ENCODE results near the gene RBM17. TPM values are rescaled to one million over a fixed set of nuclear protein-coding genes. Genes with fewer than 3 reads are reported as not detected.
A peak's percentile ranks its signal among the peaks of the same experiment; 100 is the strongest.

RBM17 gene
- polyA plus RNA-seq, 1 donor from 2014 or later = 118 TPM

DNA sequence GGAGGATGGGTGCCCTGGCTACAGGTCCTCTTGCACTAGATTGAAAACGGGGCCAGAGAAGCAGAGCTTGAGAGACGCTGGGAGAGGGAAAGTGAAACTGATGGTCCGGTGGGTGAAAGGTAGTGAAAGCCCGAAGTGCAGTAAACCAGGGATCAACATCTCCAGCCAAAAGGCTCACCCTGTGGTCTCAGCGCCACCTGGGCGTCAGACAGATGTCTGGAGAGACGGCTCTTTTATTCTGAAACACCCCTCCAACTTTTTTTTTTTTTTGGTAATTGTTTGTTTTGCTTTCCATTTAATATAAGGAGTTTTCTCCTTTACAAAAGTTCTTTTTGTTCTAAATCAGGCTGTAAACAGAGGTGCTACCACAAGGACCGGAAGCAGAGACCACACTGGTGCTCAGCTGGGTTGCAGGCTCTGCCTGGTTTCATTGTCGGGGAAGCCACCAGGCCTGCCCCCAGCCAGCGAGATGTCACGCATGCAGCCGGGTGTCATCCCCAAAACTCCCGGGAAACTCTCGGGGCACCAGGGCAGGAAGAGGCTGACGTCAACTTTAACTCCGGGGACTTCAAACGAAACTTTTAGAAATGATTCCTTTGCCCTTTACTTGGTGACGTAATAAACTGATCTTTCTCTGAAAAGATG, 37.9 kb upstream of the RBM17 start:
- Mint-ChIP-seq H3K9me3 (no peaks in the 10 kb centered on the region), H3K27me3 (peaks cover 4% of the 10 kb centered on the region), H3K4me3 (peak overlapping the region; percentile 86 to 96 (median 92)), H3K4me1 (peaks cover 57 to 80% (median 73%) of the 10 kb centered on the region in 3 donors), H3K27ac (peak overlapping the region; percentile 99), H3K36me3 (peaks cover 2% of the 10 kb centered on the region)

DNA sequence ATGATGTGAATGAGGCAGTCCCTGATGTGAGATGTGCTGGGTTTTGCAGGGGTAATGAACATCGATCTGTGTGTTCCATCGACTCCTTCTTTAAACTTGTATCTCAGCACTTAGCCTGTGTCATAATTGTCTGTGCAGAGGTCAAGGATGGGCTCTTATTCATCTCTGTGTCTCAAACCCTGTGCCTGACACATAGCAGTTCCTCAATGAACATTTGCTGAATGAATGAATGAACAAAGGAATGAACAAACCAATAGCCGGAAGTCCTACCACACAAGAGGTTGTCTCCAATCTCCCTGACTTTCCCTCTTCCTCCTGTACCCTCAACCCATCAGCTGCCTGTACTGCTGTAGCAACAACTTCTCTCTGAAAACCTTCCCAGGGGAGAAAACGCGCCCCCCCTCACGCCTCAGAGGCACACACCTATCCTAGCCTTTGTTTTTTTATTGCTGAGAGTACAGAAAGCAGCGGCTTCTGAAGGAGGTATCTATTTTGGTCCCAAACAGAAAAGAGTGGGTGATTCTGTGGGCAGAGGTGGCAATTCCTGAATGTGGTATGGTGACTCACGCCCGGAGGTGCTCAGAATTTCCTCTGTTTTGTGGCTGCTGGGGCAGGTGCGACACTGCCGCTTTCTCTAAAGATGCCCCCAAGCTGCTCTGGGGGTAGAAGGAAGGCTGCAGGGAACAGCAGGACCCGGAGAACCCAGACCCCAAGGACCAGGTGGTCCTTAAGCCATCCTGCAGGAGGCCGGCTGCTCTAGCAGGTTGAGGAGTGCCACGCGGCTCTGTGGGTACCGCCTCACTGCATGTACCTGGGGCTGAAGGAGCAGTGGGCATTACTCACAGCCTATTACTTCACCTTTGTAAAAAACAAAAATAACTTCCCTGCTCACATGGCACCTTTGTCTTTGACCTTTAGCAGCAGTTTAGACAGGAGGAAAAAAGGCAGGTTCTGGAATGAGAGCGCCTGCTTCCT, 36.3 kb upstream of the RBM17 start:
- Mint-ChIP-seq H3K36me3 (peaks cover 2% of the 10 kb centered on the region), H3K27ac (peak overlapping the region; percentile 95 to 99 (median 99)), H3K4me3 (peak overlapping the region; percentile 71 to 90 (median 90)), H3K27me3 (peaks cover 4% of the 10 kb centered on the region), H3K9me3 (no peaks in the 10 kb centered on the region), H3K4me1 (peaks cover 62 to 80% (median 77%) of the 10 kb centered on the region in 3 donors)

DNA sequence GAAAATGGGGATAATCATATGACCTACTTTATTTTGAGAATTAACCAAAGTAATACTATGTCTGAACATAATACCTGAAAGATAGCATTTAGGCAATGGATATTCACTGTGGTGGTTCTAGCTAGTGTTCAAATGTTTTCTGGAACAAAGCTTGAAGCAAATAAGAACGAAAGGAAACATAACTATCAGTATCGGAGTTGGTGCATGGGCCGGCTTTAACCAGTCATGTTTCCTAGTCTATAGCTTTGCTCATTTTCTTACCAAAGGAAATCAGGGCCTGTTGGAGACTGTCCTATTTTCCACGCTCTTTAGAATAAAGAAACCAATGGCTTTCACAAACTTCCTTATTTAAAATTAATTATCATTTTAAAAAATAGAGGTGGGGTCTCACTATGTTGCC, 35.5 kb upstream of the RBM17 start:
- Mint-ChIP-seq H3K27ac (peak overlapping the region; percentile 95 to 99 (median 99)), H3K4me3 (peak overlapping the region; percentile 71 to 90 (median 90)), H3K36me3 (peaks cover 6% of the 10 kb centered on the region), H3K27me3 (peaks cover 6% of the 10 kb centered on the region), H3K9me3 (peaks cover 0 to under 1% (median 0%) of the 10 kb centered on the region in 3 donors), H3K4me1 (peaks cover 68 to 82% (median 77%) of the 10 kb centered on the region in 3 donors)

DNA sequence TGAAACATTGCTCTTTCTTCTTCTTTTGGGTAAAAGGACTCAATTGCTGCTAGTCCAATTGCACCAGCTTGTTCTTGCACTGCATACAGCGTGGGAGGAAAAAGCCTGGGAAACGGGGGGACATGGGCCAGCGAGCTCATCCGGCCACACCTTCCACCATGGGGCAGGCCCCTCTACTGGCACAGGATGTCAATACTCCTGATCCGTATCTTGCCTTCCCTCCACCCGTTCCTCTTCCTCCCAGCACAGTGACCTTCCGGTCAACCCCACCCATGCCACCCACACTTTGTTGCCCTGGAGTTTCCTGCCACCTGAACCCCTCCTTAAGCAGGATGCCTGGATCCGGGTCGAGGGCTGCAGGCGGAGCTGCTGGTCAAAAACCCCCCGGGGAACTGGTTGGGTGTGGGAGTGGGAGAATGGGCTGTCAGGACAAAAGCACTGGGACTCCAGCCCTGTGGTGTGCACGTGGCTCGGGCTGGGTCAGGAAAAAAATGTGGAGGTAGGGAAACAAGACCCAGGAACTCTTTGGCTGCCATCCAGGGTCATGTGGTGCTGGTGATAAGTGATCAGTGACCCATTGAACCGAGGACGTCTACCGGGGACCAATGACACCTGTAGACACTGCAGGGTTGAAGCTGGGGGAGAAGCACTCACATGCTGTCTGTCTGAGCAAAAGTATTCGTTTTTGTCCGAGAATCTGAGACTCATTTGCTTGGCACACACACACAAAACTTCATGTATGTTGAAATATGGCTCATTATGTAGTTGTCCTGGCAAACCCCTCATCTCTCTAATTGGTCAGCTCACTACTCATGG, 34.8 kb upstream of the RBM17 start:
- Mint-ChIP-seq H3K9me3 (peaks cover 0 to 2% (median 0%) of the 10 kb centered on the region in 3 donors), H3K36me3 (peaks cover 6% of the 10 kb centered on the region), H3K27me3 (peaks cover 6% of the 10 kb centered on the region), H3K4me3 (peak overlapping the region; percentile 54 to 90 (median 82)), H3K4me1 (peaks cover 66 to 84% (median 79%) of the 10 kb centered on the region in 3 donors), H3K27ac (peak overlapping the region; percentile 80 to 99 (median 99))

DNA sequence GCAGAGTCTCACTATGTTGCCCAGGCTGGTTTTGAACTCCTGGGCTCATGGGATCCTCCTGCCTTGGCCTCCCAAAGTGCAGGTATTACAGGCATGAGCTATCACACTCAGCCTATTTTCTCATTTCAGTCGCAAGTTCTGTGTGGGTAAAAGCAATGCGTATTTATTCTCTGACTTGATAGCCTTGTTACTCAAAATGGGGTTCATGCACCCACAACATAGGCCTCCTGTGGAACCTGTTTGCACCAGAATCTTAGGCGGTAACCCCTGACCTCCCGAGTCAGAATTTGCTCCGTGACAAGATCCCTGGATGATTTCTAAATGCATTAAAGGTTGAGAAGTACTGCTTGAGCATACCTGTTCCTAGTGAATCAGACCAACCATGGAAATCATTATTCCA, 34.0 kb upstream of the RBM17 start:
- peak overlapping the region in 2 of 3 donors; percentile 80 to 99 for H3K27ac Mint-ChIP-seq
- H3K27me3 Mint-ChIP-seq = peaks cover 6% of the 10 kb centered on the region
- H3K4me1 Mint-ChIP-seq = peaks cover 62 to 84% (median 79%) of the 10 kb centered on the region in 3 donors
- peak overlapping the region in 1 of 4 donors; percentile 90 for H3K4me3 Mint-ChIP-seq
- peaks cover 6% of the 10 kb centered on the region for H3K36me3 Mint-ChIP-seq
- peaks cover 0 to 2% (median 0%) of the 10 kb centered on the region in 3 donors for H3K9me3 Mint-ChIP-seq

DNA sequence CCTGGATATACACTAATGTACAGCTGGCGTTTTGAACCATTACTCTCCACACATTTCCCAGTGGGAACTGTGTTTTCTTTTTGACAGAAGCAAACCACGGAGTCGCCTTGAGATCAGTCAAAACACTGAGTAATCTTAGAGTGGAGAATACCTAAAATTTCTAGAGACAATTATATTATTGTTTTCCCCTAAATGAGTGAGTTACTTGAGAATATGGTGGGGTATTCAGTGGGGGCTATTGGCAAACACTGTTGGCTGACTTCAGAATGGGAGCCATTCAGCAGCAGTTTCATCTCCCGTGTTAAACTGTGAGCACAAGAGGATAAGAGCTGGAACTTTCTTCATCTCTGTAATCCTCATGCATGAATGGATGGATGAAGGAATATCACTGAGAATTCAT, 32.9 kb upstream of the RBM17 start:
- peaks cover 6% of the 10 kb centered on the region for H3K27me3 Mint-ChIP-seq
- H3K4me3 Mint-ChIP-seq = peak overlapping the region in 2 of 4 donors; percentile 15 to 67
- peaks cover 0 to 2% (median 0%) of the 10 kb centered on the region in 3 donors for H3K9me3 Mint-ChIP-seq
- peak overlapping the region in 2 of 3 donors; percentile 20 to 60 for H3K27ac Mint-ChIP-seq
- peaks cover 6% of the 10 kb centered on the region for H3K36me3 Mint-ChIP-seq
- peaks cover 58 to 81% (median 74%) of the 10 kb centered on the region in 3 donors for H3K4me1 Mint-ChIP-seq

DNA sequence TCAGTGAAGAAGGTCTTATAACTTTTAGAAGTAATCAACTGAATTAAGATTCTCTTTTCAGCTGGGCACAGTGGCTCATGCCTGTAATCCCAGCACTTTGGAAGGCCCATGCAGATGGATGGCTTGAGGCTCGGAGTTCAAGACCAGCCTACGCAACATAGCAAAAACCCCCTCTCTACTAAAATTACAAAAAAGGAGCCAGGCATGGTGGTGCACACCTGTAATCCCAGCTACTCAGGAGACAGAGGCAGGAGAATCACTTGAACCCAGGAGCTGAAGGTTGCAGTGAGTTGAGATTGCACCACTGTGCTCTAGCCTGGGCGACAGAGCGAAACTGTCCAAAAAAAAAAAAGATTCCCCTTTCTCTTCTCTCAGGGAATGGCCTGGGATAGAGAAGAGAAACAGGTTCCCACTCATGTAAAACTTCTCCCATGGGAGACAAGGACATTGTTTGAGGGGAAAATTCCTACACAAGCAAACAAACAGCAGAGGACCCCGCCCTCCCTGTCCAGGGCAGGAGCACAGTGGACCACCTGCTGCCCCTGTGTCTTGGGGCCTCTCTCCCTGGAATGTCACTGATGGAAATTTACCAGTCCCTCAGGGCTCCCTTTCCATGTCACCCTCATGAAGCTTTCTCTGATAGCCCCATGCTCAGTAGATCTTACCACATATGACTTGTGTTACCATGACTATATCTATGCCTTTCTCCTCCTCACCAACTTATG, 32.3 kb upstream of the RBM17 start:
- Mint-ChIP-seq H3K4me1 (peaks cover 55 to 81% (median 71%) of the 10 kb centered on the region in 3 donors), H3K4me3 (peak overlapping the region in 3 of 4 donors; percentile 43 to 85 (median 52)), H3K27ac (peak overlapping the region; percentile 75 to 93 (median 90)), H3K36me3 (peaks cover 6% of the 10 kb centered on the region), H3K27me3 (peaks cover 6% of the 10 kb centered on the region), H3K9me3 (peaks cover 0 to 2% (median 0%) of the 10 kb centered on the region in 3 donors)

DNA sequence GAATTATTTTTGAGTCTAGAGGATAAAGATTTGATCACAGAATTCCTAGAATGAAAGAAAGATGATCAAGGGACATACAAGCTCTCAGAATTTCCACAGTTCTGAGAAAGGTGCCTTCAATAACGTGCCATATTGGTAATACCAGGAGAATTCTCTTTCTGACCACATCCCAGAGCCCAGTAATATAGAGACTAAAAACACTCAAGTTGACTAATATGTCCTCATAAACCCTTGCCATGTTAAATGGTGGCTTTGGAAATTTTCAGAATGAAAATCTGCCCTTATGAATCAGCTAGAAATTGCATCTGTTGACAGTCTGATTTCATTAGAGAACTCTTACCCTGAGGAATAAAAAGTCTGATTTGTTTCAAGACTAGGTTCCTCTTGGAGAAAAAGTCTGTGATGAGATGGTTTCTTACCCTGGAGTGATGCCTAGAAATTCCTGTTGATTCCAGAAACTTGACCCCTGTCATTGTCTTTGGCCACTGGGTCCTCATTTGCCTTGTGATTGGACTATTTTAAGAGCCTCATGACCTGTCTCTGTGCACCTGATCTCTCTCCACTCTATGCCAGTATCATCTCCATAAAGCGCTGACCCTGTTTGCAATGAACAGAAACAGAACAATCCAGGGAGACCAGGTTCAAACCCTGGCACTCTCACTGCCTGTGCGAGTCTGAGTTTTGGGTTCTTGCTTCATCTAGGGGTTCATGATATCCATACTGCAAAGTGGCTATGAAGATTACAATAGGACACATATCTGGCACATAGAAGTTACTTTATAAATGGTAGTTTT, 30.0 kb upstream of the RBM17 start:
- peaks cover 2% of the 10 kb centered on the region for H3K27me3 Mint-ChIP-seq
- H3K36me3 Mint-ChIP-seq = peaks cover 5% of the 10 kb centered on the region
- H3K4me3 Mint-ChIP-seq = peak overlapping the region; percentile 75 to 99 (median 94)
- peaks cover 43 to 65% (median 59%) of the 10 kb centered on the region in 3 donors for H3K4me1 Mint-ChIP-seq
- peaks cover 0 to 2% (median 0%) of the 10 kb centered on the region in 3 donors for H3K9me3 Mint-ChIP-seq
- H3K27ac Mint-ChIP-seq = peak overlapping the region in 2 of 3 donors; percentile 32 to 82

DNA sequence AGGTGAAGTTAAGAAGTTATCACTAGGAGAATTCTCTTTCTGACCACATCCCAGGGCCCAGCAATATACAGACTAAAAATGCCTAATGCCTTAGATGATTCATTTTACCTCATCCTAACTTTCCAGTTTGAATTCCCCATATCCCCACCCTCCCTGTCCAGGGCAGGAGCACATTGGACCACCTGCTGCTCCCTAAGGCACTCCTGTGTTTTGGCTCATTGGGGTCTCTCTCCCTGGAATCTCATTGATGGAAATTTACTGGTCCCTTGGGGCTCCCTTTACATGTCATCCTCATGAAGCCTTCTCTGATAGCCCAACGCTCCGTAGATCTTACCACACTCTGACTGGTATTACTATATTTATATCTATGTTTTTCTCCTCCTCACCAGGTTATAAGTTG, 29.3 kb upstream of the RBM17 start:
- peaks cover 5% of the 10 kb centered on the region for H3K36me3 Mint-ChIP-seq
- H3K4me1 Mint-ChIP-seq = peaks cover 41 to 60% (median 52%) of the 10 kb centered on the region in 3 donors
- H3K27ac Mint-ChIP-seq = peak overlapping the region; percentile 2 to 82 (median 32)
- peak overlapping the region; percentile 75 to 99 (median 94) for H3K4me3 Mint-ChIP-seq
- peaks cover 2% of the 10 kb centered on the region for H3K27me3 Mint-ChIP-seq
- peaks cover 0 to 2% (median 0%) of the 10 kb centered on the region in 3 donors for H3K9me3 Mint-ChIP-seq

DNA sequence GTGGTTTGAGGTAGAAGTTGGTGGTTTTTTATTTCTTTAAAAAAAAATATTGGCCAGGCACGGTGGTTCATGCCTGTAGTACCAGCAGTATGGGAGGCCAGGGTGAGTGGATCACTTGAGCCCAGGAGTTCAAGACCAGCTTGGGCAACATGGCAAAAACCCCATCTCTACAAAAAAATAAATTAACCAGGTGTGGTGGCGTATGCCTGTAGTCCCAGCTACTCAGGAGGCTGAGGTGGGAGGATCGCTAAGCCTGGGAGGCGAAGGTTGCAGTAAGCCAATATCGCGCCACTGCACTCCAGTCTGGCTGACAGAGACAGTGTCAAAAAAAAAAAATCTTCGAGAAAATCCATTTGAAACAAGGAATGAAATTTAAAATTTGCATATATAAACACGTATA, 27.8 kb upstream of the RBM17 start:
- peaks cover 46 to 61% (median 50%) of the 10 kb centered on the region in 3 donors for H3K4me1 Mint-ChIP-seq
- peaks cover 5% of the 10 kb centered on the region for H3K27me3 Mint-ChIP-seq
- H3K27ac Mint-ChIP-seq = peak overlapping the region in 2 of 3 donors; percentile 90 to 92
- H3K36me3 Mint-ChIP-seq = peaks cover 5% of the 10 kb centered on the region
- peak overlapping the region; percentile 92 to 99 (median 97) for H3K4me3 Mint-ChIP-seq
- H3K9me3 Mint-ChIP-seq = peaks cover 0 to 4% (median 2%) of the 10 kb centered on the region in 3 donors

DNA sequence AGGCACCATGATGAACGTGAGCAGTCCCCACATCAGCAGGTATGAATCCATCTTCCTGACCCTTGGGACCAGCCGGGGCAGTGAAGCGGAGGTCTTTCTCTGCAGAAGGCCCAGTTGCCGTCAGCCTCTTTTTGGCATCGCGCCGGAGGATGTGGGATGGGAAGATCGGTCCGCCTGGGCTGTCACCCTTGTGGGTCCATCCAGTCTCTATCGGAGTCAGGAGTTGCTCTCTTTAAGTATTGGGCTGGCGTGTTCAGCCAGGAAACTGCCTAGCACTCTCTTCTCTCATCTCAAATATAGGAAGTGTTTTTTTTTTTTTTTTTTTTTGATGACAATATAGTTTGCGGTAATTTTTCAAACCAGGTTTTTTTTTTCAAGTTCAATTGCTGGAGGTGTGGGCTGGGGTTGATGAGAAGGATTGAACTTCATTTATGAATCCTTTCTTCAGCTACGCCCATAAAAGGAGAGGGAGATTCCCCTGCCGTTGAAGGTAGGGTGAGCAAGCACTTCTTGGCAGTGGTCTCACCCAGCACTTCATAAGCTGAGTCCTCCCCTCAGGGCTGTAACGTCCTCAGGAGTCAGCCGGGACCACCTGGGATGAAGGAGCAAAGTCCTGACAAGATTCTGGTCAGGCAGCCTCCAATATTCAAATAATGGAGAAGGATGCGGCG, 26.6 kb upstream of the RBM17 start, which contains the start of gene IL2RA:
IL2RA (minus strand) TSS at position 267 of the 671 bp plus-strand sequence; CDS start at position 51, 216 bp downstream.
- H3K27ac Mint-ChIP-seq = peak within 1 kb of the TSS; percentile 90 to 92 (median 92)
- H3K4me1 Mint-ChIP-seq = peaks cover 43 to 57% (median 44%) of the 10 kb centered on the region in 3 donors
- peaks cover 5% of the 10 kb centered on the region for H3K36me3 Mint-ChIP-seq
- H3K9me3 Mint-ChIP-seq = peaks cover 0 to 4% (median 2%) of the 10 kb centered on the region in 3 donors
- peak within 1 kb of the TSS; percentile 92 to 99 (median 97) for H3K4me3 Mint-ChIP-seq
- peaks cover 5% of the 10 kb centered on the region for H3K27me3 Mint-ChIP-seq

DNA sequence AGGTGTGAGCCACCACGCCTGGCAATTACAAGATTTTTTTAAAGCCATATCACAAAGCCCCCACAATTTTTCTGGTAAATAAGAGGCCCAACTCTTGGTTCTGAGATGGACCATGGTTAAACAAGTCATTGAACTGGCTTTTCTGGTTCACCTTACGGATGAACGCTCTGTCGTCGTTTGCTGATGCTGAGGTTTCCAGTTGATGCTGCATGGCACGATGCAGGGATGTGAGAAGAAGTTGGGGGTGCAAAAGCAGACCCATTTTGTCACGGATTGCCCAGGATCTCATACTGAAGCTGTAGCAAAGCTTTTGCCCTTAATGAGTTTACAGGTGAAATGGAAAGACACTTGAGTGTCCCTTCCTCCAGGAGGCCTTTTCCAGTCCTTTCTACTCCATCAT, 24.7 kb upstream of the RBM17 start:
- H3K4me1 Mint-ChIP-seq = peaks cover 41 to 59% (median 49%) of the 10 kb centered on the region in 3 donors
- H3K9me3 Mint-ChIP-seq = peaks cover 0 to 4% (median 0%) of the 10 kb centered on the region in 3 donors
- H3K36me3 Mint-ChIP-seq = no peaks in the 10 kb centered on the region
- H3K27ac Mint-ChIP-seq = peak overlapping the region in 1 of 3 donors; percentile 31
- H3K4me3 Mint-ChIP-seq = peak overlapping the region in 1 of 4 donors; percentile 56
- H3K27me3 Mint-ChIP-seq = peaks cover 2% of the 10 kb centered on the region

Measured in IgD-negative memory B cell (primary cell).